Panc1 (cell line): ENCODE results near the gene LRCH1. TPM values are rescaled to one million over a fixed set of nuclear protein-coding genes. Genes with fewer than 3 reads are reported as not detected.

Source experiments
- ATAC-seq: fragments of 200-7000 bp; cut with Tn5 transposase; 2 replicates; pipeline ENCODE4 v1.9.1; 2020; ENCODE audit warnings: mild to moderate bottlenecking, moderate library complexity
- BruUV-seq: library from RNA; stranded (reverse); fragments of 400-500 nt; replicated peaks from 2 replicates; lab custom pipeline; 2021; lab: Mats Ljungman, UMichigan
- CTCF ChIA-PET: fragments of 300-600 bp; sonication (Branson Sonifier 250); formaldehyde crosslinking; loops from one replicate; lab custom pipeline; 2022; ENCODE audit warnings: antibody characterized with exemption; lab: Charles Lee
- POLR2A ChIA-PET: fragments of 300-600 bp; sonication (Branson Sonifier 250); formaldehyde crosslinking; loops from one replicate; lab custom pipeline; 2022; ENCODE audit warnings: antibody characterized with exemption; lab: Charles Lee
- DNase-seq: peaks from one replicate; pipeline ENCODE4 v3.0.0-alpha.2; 2010; ENCODE audit warnings: low read depth, low spot score
- H3K27ac ChIP-seq: 2 replicates; pipeline ENCODE4 v1.5.1; 2011; ENCODE audit warnings: mild to moderate bottlenecking, low read length, inconsistent platforms
- H3K27me3 ChIP-seq: fragments of 200-500 bp; sonication (Bioruptor generic); 2 replicates; pipeline ENCODE4 v1.6.0; 2014; ENCODE audit warnings: low read length, inconsistent platforms; ENCODE audit not compliant: control insufficient read depth, insufficient read depth
- H3K36me3 ChIP-seq: fragments of 200-500 bp; sonication (Bioruptor generic); 2 replicates; pipeline ENCODE4 v1.5.1; 2014; ENCODE audit warnings: inconsistent platforms, mild to moderate bottlenecking, low read length, moderate library complexity; ENCODE audit not compliant: control insufficient read depth, insufficient read depth
- H3K4me1 ChIP-seq: 2 replicates; pipeline ENCODE4 v1.5.1; 2011; ENCODE audit warnings: inconsistent platforms, mild to moderate bottlenecking, low read length, moderate library complexity; ENCODE audit not compliant: control insufficient read depth, insufficient read depth
- H3K4me3 ChIP-seq, 2 experiments: 2 replicates each; pipeline ENCODE4 v1.5.1; 2011 to 2012; ENCODE audit warnings: low read depth in 2 of 2, low read length in 2 of 2, mild to moderate bottlenecking in 2 of 2, inconsistent platforms in 1 of 2, moderate library complexity in 1 of 2
- H3K9me3 ChIP-seq: fragments of 200-500 bp; sonication (Bioruptor generic); 2 replicates; pipeline ENCODE4 v1.5.1; 2014; ENCODE audit warnings: low read depth, mild to moderate bottlenecking, inconsistent platforms, low read length, moderate library complexity; ENCODE audit not compliant: control insufficient read depth, insufficient read depth
- POLR2AphosphoS5 ChIP-seq: IDR thresholded peaks from 2 replicates; pipeline ENCODE4 v1.6.1; 2012; ENCODE audit warnings: mild to moderate bottlenecking, low read depth, low read length, moderate library complexity
- SIN3A ChIP-seq: IDR thresholded peaks from 2 replicates; pipeline ENCODE4 v1.6.1; 2012; ENCODE audit warnings: low read depth, mild to moderate bottlenecking, low read length, moderate library complexity, borderline replicate concordance; ENCODE audit not compliant: insufficient read depth
- TCF7L2 ChIP-seq: IDR thresholded peaks from 2 replicates; pipeline ENCODE4 v1.6.1; 2011; ENCODE audit warnings: mild to moderate bottlenecking, low read depth, low read length, inconsistent platforms
- in situ Hi-C: cut with HindIII; loops from 2 replicates; pipeline ENCODE4 v1.10.0; 2016; ENCODE audit warnings: low sequenced_read_pairs, low pct_unique_long_range_greater_than_20kb
- intact Hi-C: fragments of 100-400 bp; cut with micrococcal nuclease; formaldehyde crosslinking; loops from one replicate; pipeline ENCODE4 v1.10.0; 2022; ENCODE audit not compliant: unreplicated experiment
- total RNA-seq: library from RNA; stranded (reverse); gene quantifications from one replicate; pipeline ENCODE4 v1.2.1, GENCODE V29; 2021; ENCODE audit not compliant: unreplicated experiment
- TF ChIP-seq, protein P1 (sequence below): fragments of 450-650 bp; IDR thresholded peaks from 2 replicates; pipeline ENCODE4 v1.5.1; 2017; ENCODE audit warnings: mild to moderate bottlenecking
- TF ChIP-seq, protein P2 (sequence below), 2 experiments: IDR thresholded peaks; 2 replicates each; pipeline ENCODE4 v1.6.1; 2011 to 2012; ENCODE audit warnings: low read depth in 2 of 2, control low read depth in 1 of 2, low read length in 1 of 2, mild to moderate bottlenecking in 1 of 2, moderate library complexity in 1 of 2; ENCODE audit not compliant: insufficient read depth in 1 of 2

Gene LRCH1
- total RNA-seq, 1 experiment from 2014 or later = 7.9 TPM

DNA sequence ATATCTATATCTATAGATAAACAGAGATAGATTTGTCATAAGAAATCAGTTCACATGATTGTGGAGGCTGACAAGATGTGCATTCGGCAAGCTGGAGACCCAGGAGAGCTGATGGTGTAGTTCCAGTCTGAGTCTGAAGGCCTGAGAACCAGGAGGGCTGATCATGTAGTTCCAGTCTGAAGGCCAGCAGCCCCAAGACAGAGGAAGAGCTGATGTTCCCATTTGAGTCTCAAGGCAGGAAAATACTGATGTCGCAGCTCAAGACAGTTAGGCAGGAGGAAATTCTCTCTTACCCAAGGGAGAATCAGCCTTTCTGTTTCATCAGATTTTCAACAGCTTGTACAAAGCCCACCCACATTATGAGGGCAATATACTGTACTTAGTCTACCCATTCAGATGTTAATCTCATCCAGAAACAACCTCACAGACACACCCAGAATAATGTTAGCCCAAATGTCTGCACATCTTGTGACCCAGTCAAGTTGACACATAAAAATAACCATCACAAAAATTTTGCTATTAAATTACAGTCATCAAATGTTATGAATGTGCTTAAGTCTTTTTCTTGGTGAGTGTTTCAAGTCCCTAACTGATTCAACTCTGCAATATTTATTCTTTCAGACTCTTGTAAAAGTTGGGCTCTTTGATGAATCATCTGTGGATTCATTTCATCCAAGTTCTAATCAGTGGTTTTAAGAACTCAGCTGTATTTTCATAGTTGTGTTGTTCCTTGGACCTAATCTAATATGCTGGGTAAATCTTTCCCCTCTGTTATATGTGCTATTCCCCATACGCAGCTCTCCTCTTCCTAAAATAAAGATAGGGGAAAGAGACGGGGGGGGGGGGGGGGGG lies 22.7 kb upstream of the LRCH1 start:
- Histone ChIP-seq H3K4me1 (no peaks in the 10 kb centered on the region), H3K27me3 (no peaks in the 10 kb centered on the region), H3K27ac (no peak overlapping the region), H3K36me3 (no peaks in the 10 kb centered on the region), H3K9me3 (no peaks in the 10 kb centered on the region), H3K4me3 (no peak overlapping the region)
- no TSS peak for BruUV-seq
- no peak for ATAC-seq
- no peak for DNase-seq
- CTCF ChIA-PET = no interaction called here
- POLR2A ChIA-PET = interaction anchor here (0.7 kb wide), 1 partner anchor 12 kb away, joined by 4 read pairs; no protein-coding TSS in a partner anchor
- intact Hi-C loops = loop anchor here (10.0 kb wide), 1 partner anchor 736 kb away; no protein-coding TSS in a partner anchor
- in situ Hi-C loops = no loop called here
- TF ChIP-seq SIN3A (no peak), TCF7L2 (no peak), POLR2AphosphoS5 (no peak)
- TF ChIP-seq, protein P1, sequence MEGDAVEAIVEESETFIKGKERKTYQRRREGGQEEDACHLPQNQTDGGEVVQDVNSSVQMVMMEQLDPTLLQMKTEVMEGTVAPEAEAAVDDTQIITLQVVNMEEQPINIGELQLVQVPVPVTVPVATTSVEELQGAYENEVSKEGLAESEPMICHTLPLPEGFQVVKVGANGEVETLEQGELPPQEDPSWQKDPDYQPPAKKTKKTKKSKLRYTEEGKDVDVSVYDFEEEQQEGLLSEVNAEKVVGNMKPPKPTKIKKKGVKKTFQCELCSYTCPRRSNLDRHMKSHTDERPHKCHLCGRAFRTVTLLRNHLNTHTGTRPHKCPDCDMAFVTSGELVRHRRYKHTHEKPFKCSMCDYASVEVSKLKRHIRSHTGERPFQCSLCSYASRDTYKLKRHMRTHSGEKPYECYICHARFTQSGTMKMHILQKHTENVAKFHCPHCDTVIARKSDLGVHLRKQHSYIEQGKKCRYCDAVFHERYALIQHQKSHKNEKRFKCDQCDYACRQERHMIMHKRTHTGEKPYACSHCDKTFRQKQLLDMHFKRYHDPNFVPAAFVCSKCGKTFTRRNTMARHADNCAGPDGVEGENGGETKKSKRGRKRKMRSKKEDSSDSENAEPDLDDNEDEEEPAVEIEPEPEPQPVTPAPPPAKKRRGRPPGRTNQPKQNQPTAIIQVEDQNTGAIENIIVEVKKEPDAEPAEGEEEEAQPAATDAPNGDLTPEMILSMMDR = no peak
- TF ChIP-seq, protein P2, sequence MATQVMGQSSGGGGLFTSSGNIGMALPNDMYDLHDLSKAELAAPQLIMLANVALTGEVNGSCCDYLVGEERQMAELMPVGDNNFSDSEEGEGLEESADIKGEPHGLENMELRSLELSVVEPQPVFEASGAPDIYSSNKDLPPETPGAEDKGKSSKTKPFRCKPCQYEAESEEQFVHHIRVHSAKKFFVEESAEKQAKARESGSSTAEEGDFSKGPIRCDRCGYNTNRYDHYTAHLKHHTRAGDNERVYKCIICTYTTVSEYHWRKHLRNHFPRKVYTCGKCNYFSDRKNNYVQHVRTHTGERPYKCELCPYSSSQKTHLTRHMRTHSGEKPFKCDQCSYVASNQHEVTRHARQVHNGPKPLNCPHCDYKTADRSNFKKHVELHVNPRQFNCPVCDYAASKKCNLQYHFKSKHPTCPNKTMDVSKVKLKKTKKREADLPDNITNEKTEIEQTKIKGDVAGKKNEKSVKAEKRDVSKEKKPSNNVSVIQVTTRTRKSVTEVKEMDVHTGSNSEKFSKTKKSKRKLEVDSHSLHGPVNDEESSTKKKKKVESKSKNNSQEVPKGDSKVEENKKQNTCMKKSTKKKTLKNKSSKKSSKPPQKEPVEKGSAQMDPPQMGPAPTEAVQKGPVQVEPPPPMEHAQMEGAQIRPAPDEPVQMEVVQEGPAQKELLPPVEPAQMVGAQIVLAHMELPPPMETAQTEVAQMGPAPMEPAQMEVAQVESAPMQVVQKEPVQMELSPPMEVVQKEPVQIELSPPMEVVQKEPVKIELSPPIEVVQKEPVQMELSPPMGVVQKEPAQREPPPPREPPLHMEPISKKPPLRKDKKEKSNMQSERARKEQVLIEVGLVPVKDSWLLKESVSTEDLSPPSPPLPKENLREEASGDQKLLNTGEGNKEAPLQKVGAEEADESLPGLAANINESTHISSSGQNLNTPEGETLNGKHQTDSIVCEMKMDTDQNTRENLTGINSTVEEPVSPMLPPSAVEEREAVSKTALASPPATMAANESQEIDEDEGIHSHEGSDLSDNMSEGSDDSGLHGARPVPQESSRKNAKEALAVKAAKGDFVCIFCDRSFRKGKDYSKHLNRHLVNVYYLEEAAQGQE (IDR thresholded peaks at IDR 0.05; ENCODE audit: insufficient read depth in 1 of 2, low read depth in 2 of 2, low read length in 1 of 2) = no peak

DNA sequence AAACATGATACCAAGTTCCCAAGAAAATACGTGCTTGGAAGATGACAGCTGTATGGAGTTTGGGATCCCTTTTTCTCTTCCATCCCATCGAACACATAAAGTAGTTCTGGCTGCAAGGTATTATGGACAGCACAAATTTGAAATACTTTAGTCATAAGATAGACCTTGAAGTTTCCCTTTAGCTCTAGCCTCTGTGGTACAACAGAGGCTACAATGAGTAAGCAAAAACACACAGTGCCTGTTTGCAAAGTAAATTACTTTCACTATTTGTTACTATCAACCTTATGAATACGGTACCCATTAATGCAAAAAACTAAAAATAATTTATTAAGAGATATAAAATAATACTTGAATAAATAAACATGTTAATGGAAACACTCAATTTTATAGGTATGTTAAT lies 21.0 kb upstream of the LRCH1 start:
- TF ChIP-seq POLR2AphosphoS5 (no peak), SIN3A (no peak), TCF7L2 (no peak)
- TF ChIP-seq, protein P2 (IDR thresholded peaks at IDR 0.05; ENCODE audit: insufficient read depth in 1 of 2, low read depth in 2 of 2, low read length in 1 of 2) = no peak
- TF ChIP-seq, protein P1 = no peak
- no peaks in the 10 kb centered on the region for H3K27me3 ChIP-seq
- H3K9me3 ChIP-seq = no peaks in the 10 kb centered on the region
- intact Hi-C loops (loop anchor here (10.0 kb wide), 1 partner anchor 737 kb away; no protein-coding TSS in a partner anchor), in situ Hi-C loops (no loop called here)
- BruUV-seq = no TSS peak
- H3K27ac ChIP-seq = no peak overlapping the region
- no peaks in the 10 kb centered on the region for H3K36me3 ChIP-seq
- ChIA-PET POLR2A (no interaction called here), CTCF (no interaction called here)
- ATAC-seq = no peak
- H3K4me3 ChIP-seq = no peak overlapping the region
- no peaks in the 10 kb centered on the region for H3K4me1 ChIP-seq
- DNase-seq = no peak
